Neutrophil (primary cell): ENCODE results near the gene ITGAD.

Source experiments
- H3K27ac ChIP-seq: fragments of 200-600 bp; sonication (generic); 2 replicates; pipeline ENCODE4 v1.5.1; 2016; ENCODE audit warnings: mild to moderate bottlenecking, moderate library complexity
- H3K27me3 ChIP-seq: fragments of 200-600 bp; sonication (generic); 2 replicates; pipeline ENCODE4 v1.6.0; 2016; ENCODE audit warnings: mild to moderate bottlenecking
- H3K36me3 ChIP-seq: fragments of 200-600 bp; sonication (generic); 2 replicates; pipeline ENCODE4 v1.5.1; 2017
- H3K4me1 ChIP-seq, 2 experiments: fragments of 200-600 bp in 1 of 2; sonication (generic) in 1 of 2; 1 replicate in 1 of 2; 2 replicates in 1 of 2; pipeline versions ENCODE4 v1.5.1 to v1.6.1; 2013 to 2016; ENCODE audit warnings: low read depth in 1 of 2, low read length in 1 of 2, mild to moderate bottlenecking in 1 of 2, moderate library complexity in 1 of 2; ENCODE audit not compliant: control insufficient read depth in 1 of 2, insufficient read depth in 1 of 2
- H3K4me3 ChIP-seq, 2 experiments: fragments of 200-600 bp in 1 of 2; sonication (generic) in 1 of 2; 1 replicate in 1 of 2; 2 replicates in 1 of 2; pipeline ENCODE4 v1.5.1; 2013 to 2016; ENCODE audit warnings: low read depth in 1 of 2, low read length in 1 of 2, mild to moderate bottlenecking in 1 of 2, moderate library complexity in 1 of 2
- H3K9me3 ChIP-seq: fragments of 200-600 bp; sonication (generic); 2 replicates; pipeline ENCODE4 v1.5.1; 2016
- TF ChIP-seq, protein P1 (sequence below): fragments of 200-600 bp; sonication (generic); IDR thresholded peaks from 2 replicates; pipeline ENCODE4 v1.5.1; 2016; ENCODE audit warnings: antibody characterized with exemption

The ITGAD gene

DNA sequence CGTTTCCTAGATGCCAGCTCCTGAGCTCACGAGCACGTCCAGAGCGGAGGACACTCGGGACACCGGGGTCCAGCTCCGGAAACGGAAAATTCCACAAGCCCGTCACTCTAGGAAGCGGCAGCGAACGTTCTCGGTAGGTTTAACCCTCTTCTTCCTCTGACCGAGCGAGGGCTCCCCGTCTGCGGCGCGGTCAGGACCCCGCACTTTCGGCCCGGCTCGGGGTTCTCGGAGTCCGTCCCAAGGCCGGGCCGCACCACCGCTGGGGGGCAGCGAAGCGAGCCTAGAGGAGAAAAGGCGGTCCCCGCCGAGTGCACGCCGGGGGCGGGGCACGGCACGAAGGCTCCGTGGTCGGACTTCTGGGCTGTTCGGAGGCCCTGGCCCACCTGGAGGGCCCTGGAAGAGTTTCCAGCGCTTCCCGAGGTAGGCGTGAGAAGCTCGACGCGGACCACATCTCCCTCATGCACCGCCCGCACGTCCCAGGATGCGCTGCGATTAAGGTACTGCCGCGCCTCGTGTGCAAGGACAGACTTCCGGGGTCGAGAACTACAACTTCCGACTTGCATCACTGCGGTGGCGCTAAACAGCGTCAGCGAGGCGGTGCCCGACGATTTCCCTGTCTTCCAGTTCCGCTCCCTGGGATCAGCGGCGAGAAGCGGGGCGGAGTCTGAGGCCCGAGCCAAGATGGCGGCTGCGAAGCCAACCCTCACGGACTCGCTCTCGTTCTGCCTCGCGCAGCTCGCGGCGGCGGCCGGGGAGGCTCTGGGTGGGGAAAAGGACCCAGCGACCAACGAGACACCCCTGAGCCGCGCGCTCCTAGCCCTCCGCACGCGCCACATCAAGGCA lies 65.9 kb downstream of the ITGAD start, which contains the start of gene ARMC5:
Gene ARMC5, plus strand, starts transcription at position 658 of the 843 bp plus-strand sequence. Its CDS starts 24 bp downstream, at position 682.
- TF ChIP-seq, protein P1, sequence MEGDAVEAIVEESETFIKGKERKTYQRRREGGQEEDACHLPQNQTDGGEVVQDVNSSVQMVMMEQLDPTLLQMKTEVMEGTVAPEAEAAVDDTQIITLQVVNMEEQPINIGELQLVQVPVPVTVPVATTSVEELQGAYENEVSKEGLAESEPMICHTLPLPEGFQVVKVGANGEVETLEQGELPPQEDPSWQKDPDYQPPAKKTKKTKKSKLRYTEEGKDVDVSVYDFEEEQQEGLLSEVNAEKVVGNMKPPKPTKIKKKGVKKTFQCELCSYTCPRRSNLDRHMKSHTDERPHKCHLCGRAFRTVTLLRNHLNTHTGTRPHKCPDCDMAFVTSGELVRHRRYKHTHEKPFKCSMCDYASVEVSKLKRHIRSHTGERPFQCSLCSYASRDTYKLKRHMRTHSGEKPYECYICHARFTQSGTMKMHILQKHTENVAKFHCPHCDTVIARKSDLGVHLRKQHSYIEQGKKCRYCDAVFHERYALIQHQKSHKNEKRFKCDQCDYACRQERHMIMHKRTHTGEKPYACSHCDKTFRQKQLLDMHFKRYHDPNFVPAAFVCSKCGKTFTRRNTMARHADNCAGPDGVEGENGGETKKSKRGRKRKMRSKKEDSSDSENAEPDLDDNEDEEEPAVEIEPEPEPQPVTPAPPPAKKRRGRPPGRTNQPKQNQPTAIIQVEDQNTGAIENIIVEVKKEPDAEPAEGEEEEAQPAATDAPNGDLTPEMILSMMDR: peak; percentile 6
- Histone ChIP-seq H3K4me1 (peaks cover 39 to 43% of the 10 kb centered on the region in 2 experiments), H3K27me3 (no peaks in the 10 kb centered on the region), H3K36me3 (peaks cover 5% of the 10 kb centered on the region), H3K4me3 (peak within 1 kb of the TSS; percentile 83 to 91), H3K27ac (peak within 1 kb of the TSS; percentile 96), H3K9me3 (no peaks in the 10 kb centered on the region)

DNA sequence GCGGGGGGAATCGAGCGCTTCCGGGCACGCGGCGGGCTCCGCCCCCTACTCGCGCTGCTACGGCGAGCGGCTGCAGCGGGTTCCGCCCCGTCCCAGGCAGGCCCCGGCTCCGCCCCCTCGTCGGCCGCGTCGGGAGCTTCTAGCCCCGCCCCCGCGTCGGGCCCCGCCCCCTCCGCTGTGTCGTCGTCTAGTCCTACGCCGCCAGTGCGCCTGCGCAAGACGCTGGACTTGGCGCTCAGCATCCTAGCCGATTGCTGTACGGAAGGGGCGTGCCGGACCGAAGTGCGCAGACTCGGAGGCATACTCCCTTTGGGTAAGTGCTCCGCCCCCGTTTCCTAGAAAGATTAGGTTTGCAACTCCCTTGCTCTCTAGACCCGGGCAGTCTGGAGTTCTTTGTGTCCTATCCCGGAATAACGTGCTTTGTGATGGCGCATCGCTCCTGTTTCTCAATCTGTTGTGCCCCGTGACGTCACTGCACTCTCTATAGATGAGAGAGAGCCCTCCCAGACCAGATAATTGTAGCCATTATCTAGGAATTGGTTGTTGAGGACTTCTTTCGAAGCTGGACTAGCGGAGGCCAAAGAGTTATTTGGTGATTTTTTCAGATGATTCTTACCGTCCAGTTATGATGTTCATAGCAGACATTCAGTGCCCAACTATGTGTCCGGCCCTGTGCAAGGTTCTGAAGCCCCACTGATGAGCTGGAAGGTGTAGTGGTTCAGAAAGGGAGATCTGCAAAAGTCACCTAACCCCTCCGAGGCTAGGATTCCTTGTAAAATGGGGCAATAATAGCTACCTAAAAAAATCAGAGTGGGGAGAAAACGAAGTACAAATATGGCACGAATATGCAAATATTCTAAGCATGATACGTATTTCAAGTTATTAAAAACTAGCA lies 66.8 kb downstream of the ITGAD start:
- TF ChIP-seq, protein P1: no peak
- H3K27me3 ChIP-seq: no peaks in the 10 kb centered on the region
- H3K4me3 ChIP-seq: peak overlapping the region; percentile 83 to 91
- H3K4me1 ChIP-seq: peaks cover 34 to 41% of the 10 kb centered on the region in 2 experiments
- peaks cover 12% of the 10 kb centered on the region for H3K36me3 ChIP-seq
- H3K9me3 ChIP-seq: no peaks in the 10 kb centered on the region
- H3K27ac ChIP-seq: peak overlapping the region; percentile 96

DNA sequence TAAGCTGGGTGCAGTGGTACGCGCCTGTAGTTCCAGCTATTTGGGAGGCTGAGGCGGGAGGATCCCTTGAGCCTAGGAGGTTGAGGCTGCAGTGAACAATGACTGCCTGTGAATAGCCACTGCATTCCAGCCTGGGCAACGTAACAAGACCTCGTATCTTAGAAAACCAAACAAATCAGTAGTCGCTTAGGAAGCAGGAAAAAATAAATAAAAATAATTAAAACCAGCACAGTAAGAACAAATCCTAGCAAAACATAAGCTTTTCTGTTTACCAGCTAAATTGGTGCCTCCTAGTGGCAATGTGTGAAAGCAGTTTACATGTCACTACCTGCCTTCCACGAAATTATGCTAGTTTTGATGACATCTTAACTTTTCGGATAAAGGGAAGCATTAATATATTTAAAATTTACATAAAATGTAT lies 67.5 kb downstream of the ITGAD start:
- H3K4me3 ChIP-seq: peak overlapping the region in 1 of 2 experiments; percentile 91
- no peaks in the 10 kb centered on the region for H3K27me3 ChIP-seq
- no peaks in the 10 kb centered on the region for H3K9me3 ChIP-seq
- H3K4me1 ChIP-seq: peaks cover 34 to 37% of the 10 kb centered on the region in 2 experiments
- peak overlapping the region; percentile 96 for H3K27ac ChIP-seq
- H3K36me3 ChIP-seq: peaks cover 18% of the 10 kb centered on the region
- TF ChIP-seq, protein P1: peak; percentile 38

DNA sequence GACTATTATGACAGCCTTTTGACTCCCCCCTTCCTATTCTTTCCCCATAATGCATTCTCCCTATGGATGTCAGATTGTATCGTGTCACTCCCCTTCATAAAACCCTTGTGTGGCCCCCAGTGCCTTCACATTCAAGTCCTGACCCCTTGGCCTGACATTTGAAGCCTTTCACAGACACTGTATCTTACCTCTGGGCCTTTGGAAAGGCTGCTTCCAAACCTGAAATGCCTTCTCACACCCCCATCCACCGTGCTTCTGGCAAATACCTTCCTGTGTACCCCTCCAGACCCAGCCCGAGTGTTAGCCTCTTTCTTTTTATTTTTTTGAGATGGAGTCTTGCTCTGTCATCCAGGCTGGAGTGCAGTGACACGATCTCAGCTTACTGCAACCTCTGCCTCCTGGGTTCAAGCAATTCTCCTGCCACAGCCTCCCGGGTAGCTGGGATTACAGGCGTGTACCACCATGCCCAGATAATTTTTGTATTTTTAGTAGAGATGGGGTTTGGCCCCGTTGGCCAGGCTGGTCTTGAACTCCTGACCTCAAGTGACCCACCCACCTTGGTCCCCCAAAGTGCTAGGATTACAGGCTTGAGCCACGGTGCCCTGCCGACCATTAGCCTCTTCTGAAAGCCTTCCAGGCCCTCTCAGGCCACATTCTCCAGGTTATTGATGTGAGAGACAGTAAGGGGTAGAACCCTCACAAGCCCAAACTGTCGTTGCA lies 68.2 kb downstream of the ITGAD start:
- TF ChIP-seq, protein P1: no peak

More for the DNA sequence above, 68.2 kb downstream of the ITGAD start:
- Histone ChIP-seq H3K27me3 (no peaks in the 10 kb centered on the region), H3K4me3 (no peak overlapping the region), H3K27ac (no peak overlapping the region), H3K36me3 (peaks cover 18% of the 10 kb centered on the region), H3K4me1 (peaks cover 33 to 34% of the 10 kb centered on the region in 2 experiments), H3K9me3 (no peaks in the 10 kb centered on the region)
